GM23248 (cell line): ENCODE results near the gene VAPA. TPM values are rescaled to one million over a fixed set of nuclear protein-coding genes. Genes with fewer than 3 reads are reported as not detected.
A peak's percentile ranks its signal among the peaks of the same experiment; 100 is the strongest.
"Not testable (repeated sequence)": the region's sequence is repeated elsewhere in the genome, so short reads cannot be mapped to it uniquely, and the experiment has no call there.

Experiments
- DNase-seq: peaks from one replicate; pipeline ENCODE4 v3.0.0-alpha.2; 2015
- H2AFZ ChIP-seq: fragments of 200-600 bp; sonication (generic); 2 replicates; pipeline ENCODE4 v1.6.1; 2016; ENCODE audit warnings: antibody characterized with exemption
- H3F3A ChIP-seq: fragments of 200-600 bp; sonication (generic); 2 replicates; pipeline ENCODE4 v1.6.1; 2016; ENCODE audit warnings: mild to moderate bottlenecking, antibody characterized with exemption, mixed run types; ENCODE audit not compliant: insufficient read depth
- H3K27ac ChIP-seq: fragments of 200-600 bp; sonication (generic); 2 replicates; pipeline ENCODE4 v1.5.1; 2016; ENCODE audit warnings: mild to moderate bottlenecking
- H3K27me3 ChIP-seq: fragments of 200-600 bp; sonication (generic); replicated peaks from 2 replicates; pipeline ENCODE4 v1.6.1; 2016; ENCODE audit warnings: mild to moderate bottlenecking; ENCODE audit not compliant: insufficient read depth
- H3K36me3 ChIP-seq: fragments of 200-600 bp; sonication (generic); 2 replicates; pipeline ENCODE4 v1.6.1; 2016; ENCODE audit warnings: low read depth, mild to moderate bottlenecking
- H3K4me1 ChIP-seq: fragments of 200-600 bp; sonication (generic); 2 replicates; pipeline ENCODE4 v1.6.1; 2016; ENCODE audit warnings: mild to moderate bottlenecking; ENCODE audit not compliant: insufficient read depth
- H3K4me2 ChIP-seq: fragments of 200-600 bp; sonication (generic); one replicate; pipeline ENCODE4 v1.6.1; 2016; ENCODE audit warnings: mild to moderate bottlenecking; ENCODE audit not compliant: unreplicated experiment
- H3K4me3 ChIP-seq: fragments of 200-600 bp; sonication (generic); 2 replicates; pipeline ENCODE4 v1.5.1; 2016; ENCODE audit warnings: mild to moderate bottlenecking
- H3K79me2 ChIP-seq: fragments of 200-600 bp; sonication (generic); 2 replicates; pipeline ENCODE4 v1.6.1; 2016; ENCODE audit warnings: mild to moderate bottlenecking; ENCODE audit not compliant: insufficient read depth
- H3K9ac ChIP-seq: fragments of 200-600 bp; sonication (generic); 2 replicates; pipeline ENCODE4 v1.6.1; 2016; ENCODE audit warnings: mild to moderate bottlenecking
- H3K9me2 ChIP-seq: fragments of 200-600 bp; sonication (generic); 2 replicates; pipeline ENCODE4 v1.6.1; 2016; ENCODE audit warnings: mixed run types, mild to moderate bottlenecking, moderate library complexity; ENCODE audit not compliant: insufficient read depth
- H3K9me3 ChIP-seq: fragments of 200-600 bp; sonication (generic); one replicate; pipeline ENCODE4 v1.6.1; 2017; ENCODE audit warnings: low read depth
- H4K20me1 ChIP-seq: fragments of 200-600 bp; sonication (generic); 2 replicates; pipeline ENCODE4 v1.6.0; 2016; ENCODE audit not compliant: insufficient read depth
- EZH2 ChIP-seq: fragments of 200-600 bp; sonication (generic); IDR thresholded peaks from 2 replicates; pipeline ENCODE4 v1.6.1; 2018; ENCODE audit warnings: antibody characterized with exemption, mild to moderate bottlenecking; ENCODE audit not compliant: insufficient read depth, poor library complexity, severe bottlenecking
- EZH2phosphoT487 ChIP-seq: fragments of 200-600 bp; sonication (generic); IDR thresholded peaks from 2 replicates; pipeline ENCODE4 v1.6.1; 2018; ENCODE audit warnings: antibody characterized with exemption, moderate library complexity, mild to moderate bottlenecking, low read depth; ENCODE audit not compliant: insufficient read depth
- WGBS, 2 experiments: methylation state at CpG; one replicate each; pipeline ENCODE4 v1.1.6; 2015 to 2017; ENCODE audit warnings: low lambda C conversion rate in 2 of 2, low coverage in 1 of 2; ENCODE audit errors: missing lambda C conversion rate in 2 of 2; 5-methylcytosine and 5-hydroxymethylcytosine counted together
- in situ Hi-C: fragments of 300-500 bp; cut with MboI; formaldehyde crosslinking; loops from 2 replicates; pipeline ENCODE4 v1.15.0; 2020
- polyA plus RNA-seq: library from polyadenylated mRNA; unstranded; fragments of >200 nt; fragmentation: Nextera tagmentation; extraction: Ambion mirVana; gene quantifications from 2 replicates; pipeline ENCODE4 v1.2.1, GENCODE V29; 2016
- total RNA-seq: library from RNA; depleted of rRNA; stranded (reverse); fragments of >200 nt; shearing (Covaris generic); gene quantifications from 2 replicates; pipeline ENCODE4 v1.2.3, GENCODE V29; 2014

Gene VAPA
- total and polyA plus RNA-seq, 2 experiments from 2014 or later = 277 to 290 TPM

DNA sequence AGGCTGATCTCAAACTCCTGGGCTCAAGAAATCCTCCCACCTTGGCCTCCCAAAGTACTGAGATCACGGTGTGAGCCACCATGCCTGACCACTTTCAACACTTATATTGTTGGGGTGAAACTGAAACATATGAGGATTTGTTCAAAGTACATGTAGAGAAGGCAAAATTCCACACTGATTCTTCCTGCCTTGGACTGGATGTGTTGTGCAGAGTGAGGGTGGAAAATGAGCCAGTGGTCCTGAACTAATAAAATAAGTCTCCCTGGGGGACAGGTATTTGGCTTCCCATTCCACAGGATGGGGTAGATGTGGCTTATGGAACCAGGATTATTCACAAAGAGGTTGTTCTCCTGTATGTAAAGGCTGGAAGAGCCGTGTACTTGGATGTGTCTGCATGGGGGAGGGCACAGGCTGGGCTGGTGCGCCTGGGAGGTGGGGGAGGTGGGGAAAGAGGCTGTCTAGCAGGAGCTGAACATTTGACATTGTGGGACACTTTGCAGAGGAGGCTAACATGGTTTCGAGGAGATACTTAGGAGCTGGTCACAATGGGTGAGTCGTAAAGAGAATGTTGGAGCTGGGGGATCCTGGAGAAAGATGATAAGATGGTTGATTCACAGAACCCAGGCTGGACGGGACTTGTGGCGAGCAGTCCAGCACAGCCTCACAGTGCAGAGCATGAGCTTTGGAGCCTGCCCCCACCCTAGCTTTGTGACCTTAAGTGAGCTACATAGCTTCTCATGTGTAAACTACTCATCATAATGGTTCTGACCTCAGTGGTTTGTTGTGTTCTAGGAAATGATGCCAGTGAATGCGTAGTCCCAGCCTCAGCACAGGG lies 28.4 kb upstream of the VAPA start, which contains the start of gene TXNDC2:
Gene TXNDC2, plus strand, starts transcription at position 804 of the 835 bp plus-strand sequence. CDS start 708 bp downstream, outside the sequence.
- no peak for TF ChIP-seq EZH2phosphoT487
- no peak for TF ChIP-seq EZH2
- Histone ChIP-seq H3K9ac (no peak within 1 kb of the TSS), H3K4me3 (no peak within 1 kb of the TSS), H3K27me3 (no peaks in the 10 kb centered on the region), H3K36me3 (no peaks in the 10 kb centered on the region), H3K9me2 (no peaks in the 10 kb centered on the region), H3F3A (no peaks in the 10 kb centered on the region), H4K20me1 (no peaks in the 10 kb centered on the region), H3K27ac (no peak within 1 kb of the TSS), H3K9me3 (no peaks in the 10 kb centered on the region), H3K4me1 (no peaks in the 10 kb centered on the region), H3K4me2 (no peak within 1 kb of the TSS), H3K79me2 (no peaks in the 10 kb centered on the region), H2AFZ (no peak within 1 kb of the TSS)
- in situ Hi-C loops = no loop called here
- WGBS, 2 experiments = 85 to 89% methylated on average over 8 of the region's 8 CpGs
- DNase-seq = no peak

DNA sequence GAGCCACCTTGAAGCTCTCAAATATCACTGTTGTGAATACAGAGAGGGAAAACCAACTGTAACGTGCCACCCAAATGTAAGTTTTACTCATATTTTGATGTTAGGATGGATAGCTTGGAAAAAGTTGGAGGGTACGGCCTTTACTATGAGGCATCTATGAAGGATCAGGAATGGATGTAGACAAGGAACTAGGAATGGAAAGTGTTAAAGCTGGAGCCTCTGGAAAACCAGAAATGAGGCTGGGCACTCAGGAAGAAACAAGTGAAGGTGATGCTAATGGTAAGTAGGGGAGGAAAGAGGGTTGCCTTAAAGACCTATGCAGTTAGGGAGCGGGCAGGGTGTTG lies 27.8 kb upstream of the VAPA start:
- TF ChIP-seq EZH2 = no peak
- TF ChIP-seq EZH2phosphoT487 = no peak
- no peak for DNase-seq
- Histone ChIP-seq H3K4me1 (no peaks in the 10 kb centered on the region), H3K9me3 (no peaks in the 10 kb centered on the region), H3F3A (no peaks in the 10 kb centered on the region), H3K4me2 (no peak overlapping the region), H3K4me3 (no peak overlapping the region), H3K27ac (no peak overlapping the region), H3K36me3 (no peaks in the 10 kb centered on the region), H2AFZ (no peak overlapping the region), H4K20me1 (no peaks in the 10 kb centered on the region), H3K79me2 (no peaks in the 10 kb centered on the region), H3K9ac (no peak overlapping the region), H3K27me3 (no peaks in the 10 kb centered on the region), H3K9me2 (no peaks in the 10 kb centered on the region)
- in situ Hi-C loops = no loop called here
- 85 to 87% methylated on average over 3 of the region's 3 CpGs for WGBS, 2 experiments

- no peaks in the 10 kb centered on the region for H3K9me2 ChIP-seq
- no peak overlapping the region for H3K9ac ChIP-seq
- TF ChIP-seq EZH2 (no peak), EZH2phosphoT487 (no peak)
- no peaks in the 10 kb centered on the region for H3K36me3 ChIP-seq
- H3K4me3 ChIP-seq = no peak overlapping the region
- DNase-seq = no peak
- no peak overlapping the region for H2AFZ ChIP-seq
- 92 to 96% methylated on average over 5 of the region's 5 CpGs for WGBS, 2 experiments
- no peaks in the 10 kb centered on the region for H3K79me2 ChIP-seq
- in situ Hi-C loops = no loop called here
- H3K27me3 ChIP-seq = no peaks in the 10 kb centered on the region
- no peaks in the 10 kb centered on the region for H3F3A ChIP-seq
- H3K4me2 ChIP-seq = no peak overlapping the region
- no peaks in the 10 kb centered on the region for H3K4me1 ChIP-seq
- no peak overlapping the region for H3K27ac ChIP-seq
- H3K9me3 ChIP-seq = no peaks in the 10 kb centered on the region
- no peaks in the 10 kb centered on the region for H4K20me1 ChIP-seq
Measured at GRCh38 chr18:9887992-9888391, 25.8 kb upstream of the VAPA start.

DNA sequence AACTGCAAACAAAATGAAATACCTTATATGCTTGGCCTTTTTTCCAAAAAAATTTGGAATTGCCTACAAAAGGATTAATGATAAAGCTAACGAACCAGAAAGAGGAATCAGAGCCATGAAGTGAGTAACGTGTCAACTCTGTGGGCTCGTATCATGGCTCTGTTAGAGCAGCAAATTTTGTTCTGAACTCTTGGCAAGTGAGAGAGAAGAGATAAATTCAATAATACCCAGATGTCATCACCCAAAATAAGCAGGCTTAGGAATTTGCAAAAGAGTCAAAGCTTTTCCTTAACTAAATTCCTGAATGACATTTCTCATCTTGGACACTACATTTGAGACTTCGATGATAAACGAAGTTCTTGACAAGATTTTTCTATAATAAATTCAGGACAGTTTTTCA lies 23.6 kb upstream of the VAPA start:
- H3K9me2 ChIP-seq = no peaks in the 10 kb centered on the region
- no peak overlapping the region for H3K27ac ChIP-seq
- no peak overlapping the region for H2AFZ ChIP-seq
- no peaks in the 10 kb centered on the region for H3K4me1 ChIP-seq
- H3K4me3 ChIP-seq = no peak overlapping the region
- no peak overlapping the region for H3K9ac ChIP-seq
- in situ Hi-C loops = no loop called here
- H3K9me3 ChIP-seq = no peaks in the 10 kb centered on the region
- no peaks in the 10 kb centered on the region for H3K36me3 ChIP-seq
- no peaks in the 10 kb centered on the region for H4K20me1 ChIP-seq
- H3K4me2 ChIP-seq = no peak overlapping the region
- TF ChIP-seq EZH2 = no peak
- TF ChIP-seq EZH2phosphoT487 = no peak
- DNase-seq = no peak
- no peaks in the 10 kb centered on the region for H3K27me3 ChIP-seq
- no peaks in the 10 kb centered on the region for H3F3A ChIP-seq
- 21 to 26% methylated on average over 5 of the region's 5 CpGs for WGBS, 2 experiments
- H3K79me2 ChIP-seq = no peaks in the 10 kb centered on the region

DNA sequence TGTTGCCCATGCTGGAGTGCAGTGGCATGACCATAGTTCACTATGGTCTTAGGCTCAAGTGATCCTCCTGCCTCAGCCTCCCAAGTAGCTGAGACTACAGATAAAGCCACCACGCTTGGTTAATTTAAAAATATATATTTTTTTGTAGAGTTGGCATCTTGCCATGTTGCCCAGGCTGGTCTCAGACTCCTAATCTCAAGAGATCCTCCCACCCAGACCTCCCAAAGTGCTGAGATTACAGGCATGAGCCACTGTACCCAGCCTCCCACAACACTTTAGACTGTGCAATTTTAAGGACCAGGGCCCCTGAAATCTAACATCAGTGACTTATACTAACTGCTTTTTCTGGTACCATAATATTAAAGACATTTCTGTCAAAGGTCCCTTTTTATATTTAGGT lies 22.9 kb upstream of the VAPA start:
- H3K4me1 ChIP-seq = no peaks in the 10 kb centered on the region
- H4K20me1 ChIP-seq = no peaks in the 10 kb centered on the region
- H3K36me3 ChIP-seq = no peaks in the 10 kb centered on the region
- WGBS, 2 experiments = 54 to 59% methylated on average over 1 of the region's 1 CpG
- in situ Hi-C loops = no loop called here
- H2AFZ ChIP-seq = no peak overlapping the region
- no peaks in the 10 kb centered on the region for H3K27me3 ChIP-seq
- no peak for TF ChIP-seq EZH2
- TF ChIP-seq EZH2phosphoT487 = no peak
- H3K9me3 ChIP-seq = no peaks in the 10 kb centered on the region
- H3K4me3 ChIP-seq = no peak overlapping the region
- no peak overlapping the region for H3K9ac ChIP-seq
- no peaks in the 10 kb centered on the region for H3F3A ChIP-seq
- H3K9me2 ChIP-seq = no peaks in the 10 kb centered on the region
- H3K79me2 ChIP-seq = no peaks in the 10 kb centered on the region
- H3K4me2 ChIP-seq = peak overlapping the region; percentile 7
- H3K27ac ChIP-seq = no peak overlapping the region
- DNase-seq = no peak

DNA sequence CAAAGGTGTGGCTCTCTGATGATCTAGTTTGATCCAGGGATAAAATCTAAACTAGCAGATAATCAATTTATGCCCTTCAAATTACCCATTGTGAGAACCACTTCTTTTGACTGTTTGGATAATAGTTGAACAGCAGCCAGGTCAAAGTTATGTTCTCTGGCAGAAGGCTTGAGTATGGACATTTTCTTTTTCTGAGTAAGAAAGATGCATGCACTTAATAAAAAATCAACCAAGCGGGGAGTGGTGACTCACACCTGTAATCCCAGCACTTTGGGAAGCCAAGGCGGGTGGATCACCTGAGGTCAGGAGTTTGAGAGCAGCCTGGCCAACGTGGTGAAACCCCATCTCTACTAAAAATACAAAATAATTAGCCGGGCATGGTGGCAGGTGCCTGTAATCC lies 22.3 kb upstream of the VAPA start:
- H3K9me3 ChIP-seq, H3K27ac ChIP-seq, in situ Hi-C loops, H3K9me2 ChIP-seq, H3K4me3 ChIP-seq, H4K20me1 ChIP-seq, H3K4me1 ChIP-seq, H2AFZ ChIP-seq, H3K79me2 ChIP-seq, H3F3A ChIP-seq, H3K9ac ChIP-seq, H3K36me3 ChIP-seq, H3K27me3 ChIP-seq: not testable (repeated sequence)
- DNase-seq = peak; percentile 38
- peak overlapping the region; percentile 7 for H3K4me2 ChIP-seq
- whole genome bisulfite sequencing, 2 experiments = 68 to 70% methylated on average over 4 of the region's 4 CpGs
